Coronary artery (tissue), 2 donors: Measurements from ENCODE around the gene FGF3.

Experiments used
- DNase-seq: peaks from one replicate; pipeline ENCODE4 v3.0.0-alpha.2; 2017; ENCODE audit warnings: low spot score
- H3K27ac ChIP-seq, 2 donors: fragments of 200-600 bp; sonication (generic); one replicate each; pipeline ENCODE4 v1.5.1; 2016 to 2019
- H3K4me3 ChIP-seq: fragments of 200-600 bp; sonication (generic); 2 replicates; pipeline ENCODE4 v1.5.1; 2016; ENCODE audit warnings: mild to moderate bottlenecking, moderate library complexity
- CTCF ChIP-seq: fragments of 200-600 bp; sonication (generic); IDR thresholded peaks from one replicate; pipeline ENCODE4 v1.5.1; 2019; ENCODE audit warnings: antibody characterized with exemption

FGF3 gene

GRCh38 chr11:69817265-69818230, 1.7 kb downstream of the FGF3 start:
- peak overlapping the region; percentile 53 for H3K4me3 ChIP-seq
- no peak overlapping the region for H3K27ac ChIP-seq
- no peak for DNase-seq
- TF ChIP-seq CTCF: no peak

DNA sequence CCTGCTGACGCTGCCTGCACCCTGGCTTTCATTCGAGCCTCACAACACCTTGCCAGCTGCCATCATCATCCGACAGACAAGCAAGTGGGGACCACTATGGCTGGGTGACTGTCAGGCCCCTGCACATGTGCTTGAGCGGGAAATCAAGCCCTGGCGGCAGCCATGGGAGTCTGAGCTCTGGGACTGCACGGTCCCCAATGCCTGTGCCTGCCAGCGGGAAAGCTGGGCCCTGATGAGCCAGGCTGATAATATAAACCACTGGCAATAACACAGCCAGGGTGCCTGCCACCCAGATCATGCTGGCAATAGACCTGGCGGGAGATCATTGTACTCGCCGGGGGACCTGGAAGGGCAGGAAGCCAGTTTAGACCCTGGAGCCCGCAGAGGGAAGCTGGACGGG, 2.5 kb downstream of the FGF3 start:
- H3K4me3 ChIP-seq: no peak overlapping the region
- no peak for TF ChIP-seq CTCF
- no peak for DNase-seq
- H3K27ac ChIP-seq: no peak overlapping the region

GRCh38 chr11:69815973-69816372, 3.2 kb downstream of the FGF3 start:
- no peak for DNase-seq
- H3K27ac ChIP-seq: no peak overlapping the region
- H3K4me3 ChIP-seq: no peak overlapping the region
- TF ChIP-seq CTCF: no peak

DNA sequence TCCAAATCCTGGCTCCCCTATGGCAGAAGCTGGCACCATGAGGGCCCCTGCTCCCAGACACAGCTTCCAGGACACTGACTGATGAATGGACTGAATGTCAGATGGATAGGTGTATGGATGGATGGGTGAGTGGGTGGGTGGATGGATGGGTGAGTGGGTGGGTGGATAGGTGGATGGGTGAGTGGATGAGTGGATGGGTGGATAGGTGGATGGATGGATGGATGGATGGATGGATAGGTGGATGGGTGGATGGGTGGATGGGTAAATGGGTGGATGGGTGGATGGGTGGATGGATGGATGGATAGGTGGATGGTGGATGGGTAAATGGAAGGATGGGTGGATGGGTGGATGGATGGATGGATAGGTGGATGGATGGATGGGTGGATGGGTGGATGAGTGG, 4.3 kb downstream of the FGF3 start:
- TF ChIP-seq CTCF: no peak
- no peak for DNase-seq
- H3K27ac ChIP-seq: no peak overlapping the region
- H3K4me3 ChIP-seq: no peak overlapping the region

DNA sequence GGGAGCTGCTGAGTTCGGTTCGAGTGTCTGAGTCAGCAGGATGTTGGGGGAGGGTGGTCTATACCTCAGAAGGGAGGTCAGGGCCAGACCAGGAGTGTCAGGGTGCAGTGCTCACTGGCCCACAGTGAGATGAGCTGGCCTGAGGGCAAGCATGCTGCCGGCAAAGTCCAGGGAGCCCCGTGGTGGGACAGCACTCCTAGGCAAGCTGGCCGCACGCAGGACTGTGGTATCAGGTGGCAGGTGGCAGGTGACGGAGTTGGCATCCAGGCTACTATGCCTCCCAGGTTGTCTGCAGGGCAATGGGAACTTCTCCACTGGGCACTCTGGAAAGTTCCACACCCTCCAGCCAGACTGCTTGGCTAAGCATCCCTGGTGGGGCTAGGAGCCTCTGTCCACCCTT, 4.8 kb downstream of the FGF3 start:
- no peak for DNase-seq
- TF ChIP-seq CTCF: no peak
- Histone ChIP-seq H3K27ac (no peak overlapping the region), H3K4me3 (no peak overlapping the region)

DNA sequence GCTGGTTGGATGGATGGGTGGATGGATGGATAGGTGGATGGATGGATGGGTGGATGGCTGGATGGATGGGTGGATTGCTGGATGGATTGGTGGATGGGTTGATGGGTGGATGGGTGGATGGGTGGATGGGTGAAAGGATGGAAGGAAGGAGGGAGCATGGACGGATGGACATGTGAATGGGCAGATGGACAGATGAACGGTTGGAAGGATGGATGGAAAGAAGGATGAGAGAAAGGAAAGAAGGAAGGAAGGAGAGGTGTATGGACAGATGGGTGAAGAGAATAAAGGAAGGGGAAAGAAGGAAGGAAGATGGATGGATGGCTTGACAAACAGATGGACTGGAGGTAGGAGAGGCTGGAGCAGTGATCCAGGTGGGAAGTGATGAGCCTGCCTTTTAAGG, 5.4 kb downstream of the FGF3 start:
- no peak for DNase-seq
- no peak overlapping the region for H3K27ac ChIP-seq
- no peak overlapping the region for H3K4me3 ChIP-seq
- TF ChIP-seq CTCF: no peak

GRCh38 chr11:69812946-69813345, 6.3 kb downstream of the FGF3 start:
- Histone ChIP-seq H3K4me3 (no peak overlapping the region), H3K27ac (no peak overlapping the region)
- no peak for DNase-seq
- TF ChIP-seq CTCF: no peak
